GM12878 (cell line): Measurements from ENCODE around the gene CCDC12.
"Not testable (repeated sequence)": the region's sequence is repeated elsewhere in the genome, so short reads cannot be mapped to it uniquely, and the experiment has no call there.

ENCODE experiments used
- CREB1 ChIP-seq: IDR thresholded peaks from 2 replicates; pipeline ENCODE4 v1.6.1; 2012; ENCODE audit warnings: low read depth, mild to moderate bottlenecking, inconsistent platforms
- ESRRA ChIP-seq: IDR thresholded peaks from 2 replicates; pipeline ENCODE4 v1.6.1; 2012; ENCODE audit warnings: mild to moderate bottlenecking, low read length, improper control_type of control experiment
- HCFC1 ChIP-seq: fragments of 150-350 bp; IDR thresholded peaks from 2 replicates; pipeline ENCODE4 v1.6.1; 2014; ENCODE audit warnings: low read length
- KLF5 ChIP-seq: fragments of 450-650 bp; IDR thresholded peaks from 2 replicates; pipeline ENCODE4 v1.6.1; 2014; ENCODE audit warnings: mild to moderate bottlenecking; ENCODE audit not compliant: partially characterized antibody
- MTA3 ChIP-seq: IDR thresholded peaks from 2 replicates; pipeline ENCODE4 v1.6.1; 2012; ENCODE audit warnings: low read length, inconsistent platforms, borderline replicate concordance
- NFXL1 ChIP-seq: fragments of 450-650 bp; IDR thresholded peaks from 2 replicates; pipeline ENCODE4 v1.6.1; 2017; ENCODE audit warnings: antibody characterized with exemption, mild to moderate bottlenecking, borderline replicate concordance
- POLR2A ChIP-seq: IDR thresholded peaks from 2 replicates; pipeline ENCODE4 v1.6.1; 2011; ENCODE audit warnings: low read depth, mild to moderate bottlenecking, low read length
- POLR2AphosphoS5 ChIP-seq: IDR thresholded peaks from 2 replicates; pipeline ENCODE4 v1.6.1; 2011; ENCODE audit warnings: mild to moderate bottlenecking, low read length, inconsistent platforms
- TAF1 ChIP-seq: IDR thresholded peaks from 2 replicates; pipeline ENCODE4 v1.6.1; 2011; ENCODE audit warnings: mild to moderate bottlenecking, low read depth, low read length, borderline replicate concordance
- TCF12 ChIP-seq: IDR thresholded peaks from 2 replicates; pipeline ENCODE4 v1.6.1; 2011; ENCODE audit warnings: low read depth, mild to moderate bottlenecking, low read length
- TF ChIP-seq, protein P1 (sequence below), 3 experiments: IDR thresholded peaks in 2 of 3; conservative IDR thresholded peaks in 1 of 3; 2 replicates each; pipeline ENCODE4 v1.5.1; 2011; ENCODE audit warnings: low read depth in 3 of 3, low read length in 3 of 3, mild to moderate bottlenecking in 3 of 3, control low read depth in 2 of 3, moderate library complexity in 2 of 3, inconsistent platforms in 1 of 3, mixed read lengths in 1 of 3; ENCODE audit not compliant: control insufficient read depth in 2 of 3, insufficient read depth in 1 of 3; ENCODE audit errors: extremely low read depth in 1 of 3

DNA sequence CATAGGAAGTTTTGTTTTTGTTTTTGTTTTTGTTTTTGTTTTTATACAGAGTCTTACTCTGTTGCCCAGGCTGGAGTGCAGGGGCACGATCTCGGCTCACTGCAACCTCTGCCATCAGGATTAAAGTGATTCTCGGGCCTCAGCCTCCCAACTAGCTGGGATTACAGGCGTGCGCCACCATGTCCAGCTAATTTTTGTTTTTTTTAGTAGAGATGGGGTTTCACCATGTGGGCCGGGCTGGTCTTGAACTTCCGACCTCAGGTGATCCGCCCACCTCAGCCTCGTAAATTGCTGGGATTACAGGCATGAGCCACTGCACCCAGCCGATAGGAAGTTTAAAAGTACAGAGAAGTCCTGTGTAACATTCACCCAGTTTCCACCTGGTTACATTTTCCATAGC lies 65.6 kb downstream of the CCDC12 start:
- not testable (repeated sequence) for TF ChIP-seq TCF12, KLF5, POLR2AphosphoS5, ESRRA, POLR2A, MTA3, TAF1, NFXL1, CREB1, HCFC1
- TF ChIP-seq, protein P1, sequence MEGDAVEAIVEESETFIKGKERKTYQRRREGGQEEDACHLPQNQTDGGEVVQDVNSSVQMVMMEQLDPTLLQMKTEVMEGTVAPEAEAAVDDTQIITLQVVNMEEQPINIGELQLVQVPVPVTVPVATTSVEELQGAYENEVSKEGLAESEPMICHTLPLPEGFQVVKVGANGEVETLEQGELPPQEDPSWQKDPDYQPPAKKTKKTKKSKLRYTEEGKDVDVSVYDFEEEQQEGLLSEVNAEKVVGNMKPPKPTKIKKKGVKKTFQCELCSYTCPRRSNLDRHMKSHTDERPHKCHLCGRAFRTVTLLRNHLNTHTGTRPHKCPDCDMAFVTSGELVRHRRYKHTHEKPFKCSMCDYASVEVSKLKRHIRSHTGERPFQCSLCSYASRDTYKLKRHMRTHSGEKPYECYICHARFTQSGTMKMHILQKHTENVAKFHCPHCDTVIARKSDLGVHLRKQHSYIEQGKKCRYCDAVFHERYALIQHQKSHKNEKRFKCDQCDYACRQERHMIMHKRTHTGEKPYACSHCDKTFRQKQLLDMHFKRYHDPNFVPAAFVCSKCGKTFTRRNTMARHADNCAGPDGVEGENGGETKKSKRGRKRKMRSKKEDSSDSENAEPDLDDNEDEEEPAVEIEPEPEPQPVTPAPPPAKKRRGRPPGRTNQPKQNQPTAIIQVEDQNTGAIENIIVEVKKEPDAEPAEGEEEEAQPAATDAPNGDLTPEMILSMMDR (IDR thresholded peaks at IDR 0.05 in 2 of 3, conservative IDR thresholded peaks at IDR 0.05 in 1 of 3; ENCODE audit: control insufficient read depth in 2 of 3, extremely low read depth in 1 of 3, insufficient read depth in 1 of 3, low read depth in 3 of 3, low read length in 3 of 3) = not testable (repeated sequence)
